Ascending aorta (tissue), 2 donors: Measurements from ENCODE around the gene ZFP36L2. TPM values are rescaled to one million over a fixed set of nuclear protein-coding genes. Genes with fewer than 3 reads are reported as not detected.

Experiments
- DNase-seq, 2 donors: peaks; one replicate each; pipeline ENCODE4 v3.0.0-alpha.2; 2019; ENCODE audit warnings: low spot score in 2 of 2
- H3K27ac ChIP-seq, 2 donors: fragments of 200-600 bp; sonication (generic); one replicate each; pipeline ENCODE4 v1.5.1; 2016 to 2017; ENCODE audit warnings: mild to moderate bottlenecking in 1 of 2
- H3K27me3 ChIP-seq: fragments of 200-600 bp; sonication (generic); one replicate; pipeline ENCODE4 v1.5.1; 2017
- H3K36me3 ChIP-seq, 2 donors: fragments of 200-600 bp; sonication (generic); one replicate each; pipeline ENCODE4 v1.5.1; 2016
- H3K4me1 ChIP-seq, 2 donors: fragments of 200-600 bp; sonication (generic); one replicate each; pipeline ENCODE4 v1.5.1; 2016 to 2017; ENCODE audit warnings: mild to moderate bottlenecking in 1 of 2
- H3K4me3 ChIP-seq, 2 donors: fragments of 200-600 bp; sonication (generic); one replicate each; pipeline ENCODE4 v1.5.1; 2016 to 2017; ENCODE audit warnings: mild to moderate bottlenecking in 1 of 2
- H3K9me3 ChIP-seq, 2 donors: fragments of 200-600 bp; sonication (generic); one replicate each; pipeline ENCODE4 v1.5.1; 2016
- intact Hi-C: fragments of 100-400 bp; cut with DNase I; formaldehyde crosslinking; loops from one replicate; pipeline ENCODE4 v1.15.1; 2023
- total RNA-seq: library from RNA; depleted of rRNA; stranded (reverse); fragments of >200 nt; gene quantifications from one replicate; pipeline ENCODE4 v1.1.0, GENCODE V29; 2016
- TF ChIP-seq, protein P1 (sequence below), 3 experiments: fragments of 200-600 bp in 2 of 3; fragments of 450-650 bp in 1 of 3; sonication (generic) in 2 of 3; IDR thresholded peaks; one replicate each; pipeline ENCODE4 v1.5.1; 2016 to 2019; ENCODE audit warnings: antibody characterized with exemption in 3 of 3, mild to moderate bottlenecking in 1 of 3, moderate library complexity in 1 of 3

ZFP36L2 gene
- total RNA-seq, 1 donor from 2014 or later = 148 TPM

DNA sequence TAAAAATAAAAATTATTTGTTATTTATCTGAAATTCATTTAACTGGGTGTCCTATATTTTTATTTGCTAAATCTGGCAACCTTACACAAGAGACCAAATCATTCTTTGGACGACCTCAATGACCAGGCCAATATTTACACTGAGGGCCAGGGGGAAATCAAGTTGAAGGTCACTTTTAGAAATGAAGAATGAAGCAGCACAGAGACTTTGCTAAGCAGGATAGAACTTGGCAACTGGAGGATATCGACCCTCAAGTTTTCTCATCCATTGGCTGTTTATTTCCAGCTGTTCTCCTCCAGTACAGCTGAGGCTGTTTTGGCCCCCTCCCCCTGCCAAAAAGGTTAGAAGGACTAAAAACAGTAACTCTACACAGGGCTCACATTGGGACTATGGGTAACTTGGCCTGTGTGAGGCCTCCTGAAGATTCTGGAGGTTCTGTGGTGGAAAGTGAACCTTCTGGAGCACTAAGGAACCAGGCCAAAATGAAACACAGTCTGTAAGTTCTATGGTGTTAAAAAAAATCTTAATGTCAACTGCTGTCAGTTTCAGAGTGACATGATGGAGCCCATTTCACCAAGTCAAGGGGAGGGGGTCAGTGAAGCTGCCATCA, 32.2 kb upstream of the ZFP36L2 start:
- H3K9me3 ChIP-seq = no peaks in the 10 kb centered on the region
- no peak overlapping the region for H3K4me3 ChIP-seq
- H3K36me3 ChIP-seq = peaks cover 0 to 3% of the 10 kb centered on the region in 2 donors
- intact Hi-C loops = no loop called here
- no peak for DNase-seq
- peaks cover 0 to 3% of the 10 kb centered on the region in 2 donors for H3K4me1 ChIP-seq
- H3K27ac ChIP-seq = no peak overlapping the region
- TF ChIP-seq, protein P1, sequence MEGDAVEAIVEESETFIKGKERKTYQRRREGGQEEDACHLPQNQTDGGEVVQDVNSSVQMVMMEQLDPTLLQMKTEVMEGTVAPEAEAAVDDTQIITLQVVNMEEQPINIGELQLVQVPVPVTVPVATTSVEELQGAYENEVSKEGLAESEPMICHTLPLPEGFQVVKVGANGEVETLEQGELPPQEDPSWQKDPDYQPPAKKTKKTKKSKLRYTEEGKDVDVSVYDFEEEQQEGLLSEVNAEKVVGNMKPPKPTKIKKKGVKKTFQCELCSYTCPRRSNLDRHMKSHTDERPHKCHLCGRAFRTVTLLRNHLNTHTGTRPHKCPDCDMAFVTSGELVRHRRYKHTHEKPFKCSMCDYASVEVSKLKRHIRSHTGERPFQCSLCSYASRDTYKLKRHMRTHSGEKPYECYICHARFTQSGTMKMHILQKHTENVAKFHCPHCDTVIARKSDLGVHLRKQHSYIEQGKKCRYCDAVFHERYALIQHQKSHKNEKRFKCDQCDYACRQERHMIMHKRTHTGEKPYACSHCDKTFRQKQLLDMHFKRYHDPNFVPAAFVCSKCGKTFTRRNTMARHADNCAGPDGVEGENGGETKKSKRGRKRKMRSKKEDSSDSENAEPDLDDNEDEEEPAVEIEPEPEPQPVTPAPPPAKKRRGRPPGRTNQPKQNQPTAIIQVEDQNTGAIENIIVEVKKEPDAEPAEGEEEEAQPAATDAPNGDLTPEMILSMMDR (IDR thresholded peaks at IDR 0.05) = no peak
- no peaks in the 10 kb centered on the region for H3K27me3 ChIP-seq

DNA sequence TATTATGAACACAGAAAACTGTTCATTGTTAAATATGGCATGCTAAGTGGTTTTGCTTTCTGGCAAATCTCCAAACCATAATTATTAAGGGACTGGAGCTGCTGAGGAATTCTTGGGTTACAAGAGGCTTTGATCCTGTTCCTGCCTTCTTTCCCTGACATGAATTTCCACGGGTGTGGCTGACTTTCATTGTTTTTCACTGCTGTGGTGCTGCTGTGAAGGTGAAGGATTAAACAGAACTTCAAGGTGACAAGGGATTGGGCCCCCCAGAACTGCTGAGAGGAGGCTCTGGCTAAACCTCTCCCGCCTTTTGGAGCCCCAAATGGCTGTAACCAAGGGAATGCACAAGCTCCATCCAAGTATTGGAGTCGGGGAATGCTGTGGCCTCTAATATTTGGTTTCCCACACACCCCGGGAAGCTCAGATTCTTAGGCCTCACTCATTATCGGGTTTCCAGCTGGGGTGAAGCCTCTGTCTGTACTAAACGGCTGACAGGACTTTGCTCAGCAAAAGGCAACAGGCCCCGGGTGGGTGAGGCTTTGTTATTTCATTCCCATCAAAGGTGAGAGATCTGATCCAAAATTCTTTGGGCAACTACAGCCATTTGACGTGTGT, 29.0 kb upstream of the ZFP36L2 start:
- H3K4me1 ChIP-seq = peaks cover 4 to 19% of the 10 kb centered on the region in 2 donors
- peaks cover 0 to 3% of the 10 kb centered on the region in 2 donors for H3K36me3 ChIP-seq
- H3K27me3 ChIP-seq = no peaks in the 10 kb centered on the region
- H3K27ac ChIP-seq = no peak overlapping the region
- DNase-seq = no peak
- intact Hi-C loops = no loop called here
- H3K4me3 ChIP-seq = no peak overlapping the region
- TF ChIP-seq, protein P1 (IDR thresholded peaks at IDR 0.05) = no peak
- H3K9me3 ChIP-seq = no peaks in the 10 kb centered on the region

DNA sequence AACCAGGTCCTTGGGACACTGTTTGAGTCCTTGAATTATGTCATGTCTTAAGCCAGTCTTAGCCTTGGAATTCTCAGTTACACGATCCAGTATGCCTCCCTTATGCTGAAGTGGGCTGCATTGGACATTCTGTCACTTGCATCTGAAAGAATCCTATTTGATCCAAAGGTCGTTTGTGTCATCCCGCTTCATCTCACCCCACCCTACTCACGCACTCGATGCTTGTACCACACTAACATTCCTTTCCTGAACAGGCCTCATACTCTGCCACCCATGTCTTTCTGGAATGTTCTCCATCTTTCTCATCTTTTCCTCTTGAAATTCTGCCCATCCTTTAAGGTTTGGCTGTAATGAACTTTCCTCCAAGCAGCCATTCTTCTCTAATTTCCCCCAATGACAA, 27.9 kb upstream of the ZFP36L2 start:
- no peak overlapping the region for H3K27ac ChIP-seq

DNA sequence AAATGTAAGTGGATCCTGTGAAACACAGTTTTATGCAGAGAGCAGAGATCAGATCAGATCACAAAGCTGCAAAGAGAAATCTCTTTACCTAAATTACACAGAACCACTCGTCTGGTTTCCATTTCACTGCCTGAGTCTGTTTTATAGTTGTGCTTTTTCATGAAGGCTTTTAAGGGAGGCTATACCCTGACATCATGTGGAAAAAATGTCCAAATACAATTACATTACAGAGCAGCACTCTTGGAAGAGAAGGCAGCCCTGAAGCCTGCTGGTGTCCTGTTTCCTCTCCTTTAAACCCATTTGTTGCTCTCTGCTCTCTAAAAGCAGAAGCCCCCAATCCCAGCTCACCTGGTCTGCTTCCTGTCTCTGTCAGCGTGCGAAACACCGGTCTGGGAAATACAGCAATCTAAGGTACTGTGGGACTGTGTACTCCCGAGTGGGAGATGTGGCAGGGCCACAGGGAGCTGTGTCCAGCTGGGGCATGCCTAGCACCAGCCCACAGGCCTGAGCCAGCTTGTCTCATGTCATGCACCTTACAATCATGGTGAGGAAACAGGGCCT, 24.8 kb upstream of the ZFP36L2 start:
- TF ChIP-seq, protein P1 (IDR thresholded peaks at IDR 0.05) = peak in 1 of 3 experiments; percentile 1

More for the DNA sequence above, 27.9 kb upstream of the ZFP36L2 start:
- intact Hi-C loops = loop anchor here (5.0 kb wide), 1 partner anchor 48 kb away; no protein-coding TSS in a partner anchor
- peaks cover 0 to 3% of the 10 kb centered on the region in 2 donors for H3K36me3 ChIP-seq
- no peaks in the 10 kb centered on the region for H3K27me3 ChIP-seq
- TF ChIP-seq, protein P1 (IDR thresholded peaks at IDR 0.05) = no peak
- no peak overlapping the region for H3K4me3 ChIP-seq
- DNase-seq = no peak
- H3K4me1 ChIP-seq = peaks cover 4 to 19% of the 10 kb centered on the region in 2 donors
- no peaks in the 10 kb centered on the region for H3K9me3 ChIP-seq

DNA sequence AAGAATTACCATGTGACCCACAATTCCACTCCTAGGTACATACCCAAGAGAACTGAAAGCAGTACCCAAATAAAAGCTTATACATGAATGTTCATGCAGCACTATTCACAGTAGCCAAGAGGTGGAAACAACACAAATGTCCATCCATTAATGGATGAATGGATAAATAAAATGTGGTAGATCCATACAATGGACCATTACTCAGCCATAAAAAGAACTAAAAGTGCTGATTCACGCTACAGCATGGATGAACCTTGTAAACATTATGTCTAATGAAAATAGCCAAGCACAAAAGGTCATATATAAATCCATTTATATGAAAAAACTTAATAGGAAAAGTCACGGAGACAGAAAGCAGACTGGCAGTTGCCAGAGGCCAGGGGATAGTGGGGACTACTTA, 23.6 kb upstream of the ZFP36L2 start:
- Histone ChIP-seq H3K4me1 (peaks cover 4 to 16% of the 10 kb centered on the region in 2 donors), H3K27ac (peak overlapping the region; percentile 89 to 92), H3K27me3 (no peaks in the 10 kb centered on the region), H3K9me3 (no peaks in the 10 kb centered on the region), H3K36me3 (no peaks in the 10 kb centered on the region), H3K4me3 (no peak overlapping the region)
- TF ChIP-seq, protein P1 (IDR thresholded peaks at IDR 0.05) = no peak
- DNase-seq = no peak
- intact Hi-C loops = loop anchor here (5.0 kb wide), 1 partner anchor 52 kb away; no protein-coding TSS in a partner anchor

More for the DNA sequence above, 24.8 kb upstream of the ZFP36L2 start:
- Histone ChIP-seq H3K4me3 (no peak overlapping the region), H3K27ac (peak overlapping the region; percentile 89 to 92), H3K4me1 (peaks cover 4 to 19% of the 10 kb centered on the region in 2 donors), H3K36me3 (peaks cover 0 to 3% of the 10 kb centered on the region in 2 donors), H3K9me3 (no peaks in the 10 kb centered on the region), H3K27me3 (no peaks in the 10 kb centered on the region)
- intact Hi-C loops = loop anchor here (1.0 to 5.0 kb wide), 2 partner anchors 24 to 51 kb away; no protein-coding TSS in a partner anchor
- no peak for DNase-seq
